Ishikawa (cell line): ENCODE data around the gene VMAC.

Source experiments
- EGR1 ChIP-seq: IDR thresholded peaks from 2 replicates; pipeline ENCODE4 v1.6.1; 2012
- FOXM1 ChIP-seq: IDR thresholded peaks from 2 replicates; pipeline ENCODE4 v1.6.1; 2012; ENCODE audit warnings: low read depth, borderline replicate concordance

- TF ChIP-seq EGR1 (no peak), FOXM1 (no peak)
Measured at GRCh38 chr19:5950741-5951140, 46.1 kb downstream of the VMAC start.
